HepG2 (cell line): ENCODE results near the gene BPIFB2. TPM values are rescaled to one million over a fixed set of nuclear protein-coding genes. Genes with fewer than 3 reads are reported as not detected.

Source experiments
- ATAC-seq: fragments of 200-7000 bp; cut with Tn5 transposase; 3 replicates; pipeline ENCODE4 v1.9.1; 2020; ENCODE audit warnings: mild to moderate bottlenecking, moderate library complexity
- BruUV-seq: library from RNA; stranded (reverse); fragments of 400-500 nt; replicated peaks from 2 replicates; lab custom pipeline; 2021; lab: Mats Ljungman, UMichigan
- CTCF ChIA-PET: fragments of 300-600 bp; formaldehyde crosslinking; extraction: SDS; loops from one replicate; lab custom pipeline; 2021; ENCODE audit warnings: low total read pairs, inconsistent platforms, low intra/inter-chr PET ratio; lab: Yijun Ruan, JAX
- POLR2A ChIA-PET: fragments of 350-600 bp; sonication (Branson Sonifier 250); formaldehyde crosslinking; loops from one replicate; lab custom pipeline; 2020; ENCODE audit warnings: antibody characterized with exemption, inconsistent platforms; lab: Yijun Ruan, JAX
- DNase-seq: peaks from one replicate; pipeline ENCODE4 v3.0.0-alpha.2; 2015; ENCODE audit warnings: low spot score
- FAIRE-seq: peaks from 3 replicates; lab custom pipeline; 2011; peaks lifted over from hg19 to GRCh38; lab: Jason Lieb, UNC
- H2AFZ ChIP-seq: one replicate; pipeline ENCODE4 v1.6.1; 2011; ENCODE audit warnings: low read length, inconsistent platforms
- H3K27ac ChIP-seq: fragments of 300-600 bp; 3 replicates; pipeline ENCODE4 v1.8.0; 2011; ENCODE audit warnings: mixed run types, mild to moderate bottlenecking, mixed read lengths, low read length, inconsistent platforms; ENCODE audit not compliant: insufficient read depth; ENCODE audit errors: extremely low read length
- H3K27me3 ChIP-seq, 2 experiments: fragments of 200-600 bp in 1 of 2; 2 replicates in 1 of 2; 3 replicates in 1 of 2; pipeline versions ENCODE4 v1.6.0 to v1.8.0; 2011; ENCODE audit warnings: low read length in 2 of 2, mild to moderate bottlenecking in 2 of 2, moderate library complexity in 2 of 2, inconsistent platforms in 1 of 2; ENCODE audit not compliant: insufficient read depth in 2 of 2, control insufficient read depth in 1 of 2
- H3K36me3 ChIP-seq, 2 experiments: fragments of 200-600 bp in 1 of 2; replicated peaks in 1 of 2; 2 replicates in 1 of 2; 3 replicates in 1 of 2; pipeline versions ENCODE4 v1.5.1 to v1.8.0; 2011; ENCODE audit warnings: low read length in 2 of 2, inconsistent platforms in 1 of 2; ENCODE audit not compliant: insufficient read depth in 2 of 2, control insufficient read depth in 1 of 2
- H3K4me1 ChIP-seq: 2 replicates; pipeline ENCODE4 v1.5.1; 2012; ENCODE audit warnings: low read length, inconsistent platforms; ENCODE audit not compliant: insufficient read depth
- H3K4me2 ChIP-seq: 2 replicates; pipeline ENCODE4 v1.6.0; 2011; ENCODE audit warnings: low read depth, low read length, inconsistent platforms
- H3K4me3 ChIP-seq, 3 experiments: fragments of 200-600 bp in 1 of 3; sonication (generic), shearing (Covaris generic) in 1 of 3; replicated peaks in 1 of 3; 2 replicates each; pipeline ENCODE4 v1.5.1; 2011 to 2016; ENCODE audit warnings: low read length in 3 of 3, inconsistent platforms in 2 of 3, low read depth in 2 of 3, mild to moderate bottlenecking in 2 of 3, control low read depth in 1 of 3, mixed read lengths in 1 of 3; ENCODE audit not compliant: insufficient read depth in 1 of 3
- H3K79me2 ChIP-seq: one replicate; pipeline ENCODE4 v1.6.1; 2011; ENCODE audit warnings: low read length, inconsistent platforms; ENCODE audit not compliant: insufficient read depth
- H3K9ac ChIP-seq: 2 replicates; pipeline ENCODE4 v1.6.0; 2011; ENCODE audit warnings: mild to moderate bottlenecking, low read depth, low read length, inconsistent platforms; ENCODE audit not compliant: insufficient read depth
- H3K9me3 ChIP-seq: 2 replicates; pipeline ENCODE4 v1.5.1; 2012; ENCODE audit warnings: mild to moderate bottlenecking, low read length
- H4K20me1 ChIP-seq: 2 replicates; pipeline ENCODE4 v1.6.0; 2011; ENCODE audit warnings: inconsistent platforms, mild to moderate bottlenecking, low read length, moderate library complexity; ENCODE audit not compliant: insufficient read depth
- DMAP1 ChIP-seq: IDR thresholded peaks from 2 replicates; pipeline ENCODE4 v1.6.1; 2016
- KIAA2018 ChIP-seq: sonication (generic); formaldehyde crosslinking; IDR thresholded peaks from 2 replicates; pipeline ENCODE4 v1.5.0; 2020; ENCODE audit warnings: mild to moderate bottlenecking, missing genetic modification reagents, borderline replicate concordance
- RBAK ChIP-seq: sonication (generic); formaldehyde crosslinking; IDR thresholded peaks from 2 replicates; pipeline ENCODE4 v1.5.1; 2020; ENCODE audit warnings: mild to moderate bottlenecking, missing genetic modification reagents
- ZNF574 ChIP-seq: sonication (generic); formaldehyde crosslinking; IDR thresholded peaks from 2 replicates; pipeline ENCODE4 v1.4.0; 2020; ENCODE audit warnings: missing genetic modification reagents
- ZNF629 ChIP-seq: sonication (generic); formaldehyde crosslinking; conservative IDR thresholded peaks from 2 replicates; pipeline ENCODE4 v1.5.0; 2020; ENCODE audit warnings: missing genetic modification reagents
- WGBS: methylation state at CpG from one replicate; pipeline ENCODE4 v1.1.6; 2017; ENCODE audit warnings: low lambda C conversion rate; 5-methylcytosine and 5-hydroxymethylcytosine counted together
- in situ Hi-C: cut with HindIII; loops from 2 replicates; pipeline ENCODE4 v1.10.0; 2017; ENCODE audit warnings: low pct_unique_long_range_greater_than_20kb; ENCODE audit not compliant: extremely low pct_ligation_motif_present
- intact Hi-C: fragments of 100-400 bp; cut with micrococcal nuclease; formaldehyde crosslinking; loops from one replicate; pipeline ENCODE4 v1.10.0; 2022; ENCODE audit not compliant: unreplicated experiment
- polyA plus RNA-seq, 8 experiments: library from polyadenylated mRNA; depleted of rRNA in 3 of 8; stranded (reverse) in 7 of 8; unstranded in 1 of 8; fragments of >200 nt; fragmentation: Illumina TruSeq in 4 of 8; extraction: Trizol in 4 of 8; gene quantifications; 2 replicates each; pipeline versions ENCODE4 v1.2.1 to v1.2.3, GENCODE V29; 2011 to 2016; ENCODE audit warnings: low read depth in 4 of 8, missing spikeins in 1 of 8, mixed read lengths in 1 of 8; ENCODE audit not compliant: insufficient read depth in 1 of 8
- total RNA-seq, 5 experiments: library from RNA; depleted of rRNA; stranded (reverse); fragments of >200 nt; fragmentation: Illumina TruSeq; extraction: Trizol; gene quantifications; 2 replicates each; pipeline ENCODE4 v1.2.3, GENCODE V29; 2016; ENCODE audit warnings: low read depth in 1 of 5

Gene BPIFB2
- total and polyA plus RNA-seq, 2 of the 13 experiments (the other 11 are each of a cell fraction or from before 2014, with no cell fraction given): 54.5 to 902 TPM

- TF ChIP-seq DMAP1: no peak
- 0 out of 2 replicates have a peak, but pooled peaks have one; percentile 29 for TF ChIP-seq ZNF574 (CRISPR knock-in tag)
- no peak for TF ChIP-seq KIAA2018
- peak; percentile 76 for TF ChIP-seq ZNF629
- TF ChIP-seq RBAK (CRISPR knock-in tag): no peak
- BruUV-seq: no TSS peak
Observed at GRCh38 chr20:32983459-32984112, 23.9 kb upstream of the BPIFB2 start.

More at GRCh38 chr20:32983459-32984112, 23.9 kb upstream of the BPIFB2 start:
- Histone ChIP-seq H3K79me2 (no peaks in the 10 kb centered on the region), H4K20me1 (no peaks in the 10 kb centered on the region), H3K4me1 (peaks cover 27% of the 10 kb centered on the region), H3K27me3 (peaks cover 6 to 61% of the 10 kb centered on the region in 2 experiments), H3K36me3 (no peaks in the 10 kb centered on the region), H3K9me3 (no peaks in the 10 kb centered on the region), H2AFZ (no peak overlapping the region), H3K9ac (no peak overlapping the region), H3K4me2 (no peak overlapping the region), H3K27ac (no peak overlapping the region), H3K4me3 (no peak overlapping the region)
- FAIRE-seq (no peak), ATAC-seq (no peak), DNase-seq (no peak)
- ChIA-PET CTCF (no interaction called here), POLR2A (no interaction called here)
- 47% methylated on average over 12 of the region's 12 CpGs for WGBS
- in situ Hi-C loops: no loop called here
- intact Hi-C loops: no loop called here
